Measurements from ENCODE around the gene VEGFB.

DNA sequence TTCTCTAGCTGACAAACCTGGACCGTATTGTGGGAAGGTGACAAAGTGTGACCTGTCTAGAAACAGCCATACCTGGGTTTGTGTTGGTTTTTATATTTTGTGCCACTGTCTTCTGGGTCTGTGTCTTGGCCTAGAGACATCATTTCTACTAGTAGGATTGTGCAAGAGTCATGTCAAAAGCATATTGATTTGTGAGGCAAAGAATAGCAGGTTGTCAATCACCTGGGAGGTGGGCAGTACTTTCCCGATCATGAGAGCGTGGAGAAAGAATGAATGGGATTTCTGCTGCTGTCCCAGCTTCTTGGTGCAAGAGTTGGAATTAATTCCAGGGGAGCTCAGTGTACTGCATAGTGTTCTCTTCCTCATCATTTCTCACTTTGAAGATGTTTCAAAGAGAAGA lies 32.8 kb upstream of the VEGFB start:
- TF ChIP-seq, protein P1, sequence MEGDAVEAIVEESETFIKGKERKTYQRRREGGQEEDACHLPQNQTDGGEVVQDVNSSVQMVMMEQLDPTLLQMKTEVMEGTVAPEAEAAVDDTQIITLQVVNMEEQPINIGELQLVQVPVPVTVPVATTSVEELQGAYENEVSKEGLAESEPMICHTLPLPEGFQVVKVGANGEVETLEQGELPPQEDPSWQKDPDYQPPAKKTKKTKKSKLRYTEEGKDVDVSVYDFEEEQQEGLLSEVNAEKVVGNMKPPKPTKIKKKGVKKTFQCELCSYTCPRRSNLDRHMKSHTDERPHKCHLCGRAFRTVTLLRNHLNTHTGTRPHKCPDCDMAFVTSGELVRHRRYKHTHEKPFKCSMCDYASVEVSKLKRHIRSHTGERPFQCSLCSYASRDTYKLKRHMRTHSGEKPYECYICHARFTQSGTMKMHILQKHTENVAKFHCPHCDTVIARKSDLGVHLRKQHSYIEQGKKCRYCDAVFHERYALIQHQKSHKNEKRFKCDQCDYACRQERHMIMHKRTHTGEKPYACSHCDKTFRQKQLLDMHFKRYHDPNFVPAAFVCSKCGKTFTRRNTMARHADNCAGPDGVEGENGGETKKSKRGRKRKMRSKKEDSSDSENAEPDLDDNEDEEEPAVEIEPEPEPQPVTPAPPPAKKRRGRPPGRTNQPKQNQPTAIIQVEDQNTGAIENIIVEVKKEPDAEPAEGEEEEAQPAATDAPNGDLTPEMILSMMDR (IDR thresholded peaks at IDR 0.05): no peak
- TF ChIP-seq POLR2A (IDR thresholded peaks at IDR 0.05) (no peak), POLR2AphosphoS5 (IDR thresholded peaks at IDR 0.05) (no peak)
